Measurements from ENCODE around the gene USH2A.

DNA sequence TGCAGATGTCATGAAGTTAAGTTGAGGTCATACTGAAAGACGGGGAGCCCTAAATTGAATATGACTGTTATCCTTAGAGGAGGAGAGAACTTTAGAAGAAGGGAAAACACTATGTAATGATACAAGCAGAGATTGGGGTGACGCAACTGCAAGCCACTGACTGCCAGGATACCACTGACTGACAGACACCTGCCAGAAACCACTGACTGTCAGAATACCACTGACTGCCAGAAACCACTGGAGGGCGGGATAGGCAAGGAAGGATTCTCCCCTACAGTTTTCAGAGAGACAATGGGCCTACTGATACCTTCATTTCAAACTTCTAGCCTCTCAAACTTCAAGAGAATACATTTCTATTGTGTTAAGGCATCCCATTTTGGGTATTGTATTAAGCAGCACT, 388.7 kb downstream of the USH2A start:
- TF ChIP-seq, protein P1, sequence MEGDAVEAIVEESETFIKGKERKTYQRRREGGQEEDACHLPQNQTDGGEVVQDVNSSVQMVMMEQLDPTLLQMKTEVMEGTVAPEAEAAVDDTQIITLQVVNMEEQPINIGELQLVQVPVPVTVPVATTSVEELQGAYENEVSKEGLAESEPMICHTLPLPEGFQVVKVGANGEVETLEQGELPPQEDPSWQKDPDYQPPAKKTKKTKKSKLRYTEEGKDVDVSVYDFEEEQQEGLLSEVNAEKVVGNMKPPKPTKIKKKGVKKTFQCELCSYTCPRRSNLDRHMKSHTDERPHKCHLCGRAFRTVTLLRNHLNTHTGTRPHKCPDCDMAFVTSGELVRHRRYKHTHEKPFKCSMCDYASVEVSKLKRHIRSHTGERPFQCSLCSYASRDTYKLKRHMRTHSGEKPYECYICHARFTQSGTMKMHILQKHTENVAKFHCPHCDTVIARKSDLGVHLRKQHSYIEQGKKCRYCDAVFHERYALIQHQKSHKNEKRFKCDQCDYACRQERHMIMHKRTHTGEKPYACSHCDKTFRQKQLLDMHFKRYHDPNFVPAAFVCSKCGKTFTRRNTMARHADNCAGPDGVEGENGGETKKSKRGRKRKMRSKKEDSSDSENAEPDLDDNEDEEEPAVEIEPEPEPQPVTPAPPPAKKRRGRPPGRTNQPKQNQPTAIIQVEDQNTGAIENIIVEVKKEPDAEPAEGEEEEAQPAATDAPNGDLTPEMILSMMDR (conservative IDR thresholded peaks at IDR 0.05; ENCODE audit: low read depth, low read length) = peak; percentile 58
- TF ChIP-seq EZH2 (IDR thresholded peaks at IDR 0.05; ENCODE audit: borderline replicate concordance, low read depth, low read length, poor library complexity, severe bottlenecking) = no peak

All from A673 (cell line).